Right lobe of liver (tissue), 4 donors: ENCODE measurements around the gene GLP2R.

Source experiments
- POLR2A ChIP-seq: fragments of 450-650 bp; IDR thresholded peaks from one replicate; pipeline ENCODE4 v1.6.1; 2017; ENCODE audit warnings: antibody characterized with exemption, mild to moderate bottlenecking
- TF ChIP-seq, protein P1 (sequence below), 4 donors: fragments of 200-600 bp in 3 of 4; fragments of 450-650 bp in 1 of 4; IDR thresholded peaks; one replicate each; pipeline versions ENCODE4 v1.5.1 to v1.8.0; 2016 to 2022; ENCODE audit warnings: antibody characterized with exemption in 4 of 4, mild to moderate bottlenecking in 2 of 4
- donor health status: DM: no; HTN: no; CAD: no.
- donor health status: DM: no; HTN: no; CAD: no.
- donor health status: DM: no; HTN: yes; CAD: no.

DNA sequence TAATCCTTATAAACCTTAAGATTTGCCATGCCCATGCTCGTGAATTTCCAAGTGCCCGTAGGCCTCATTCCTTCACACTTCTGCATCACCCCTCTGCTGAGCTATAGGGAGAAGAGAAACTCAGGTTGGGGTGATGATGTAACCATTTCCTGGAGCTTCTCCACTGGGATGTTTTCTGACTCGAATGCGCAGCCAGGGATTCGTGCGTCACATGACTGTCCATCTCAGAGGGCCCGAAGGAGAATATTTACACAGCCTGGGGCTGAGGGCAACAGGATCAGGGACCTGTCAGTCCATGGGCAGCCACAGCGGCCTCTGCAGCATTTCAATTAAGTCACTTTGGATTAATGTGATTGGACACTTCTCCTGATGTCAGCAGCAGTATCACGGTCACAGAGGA, 12.6 kb upstream of the GLP2R start:
- TF ChIP-seq, protein P1, sequence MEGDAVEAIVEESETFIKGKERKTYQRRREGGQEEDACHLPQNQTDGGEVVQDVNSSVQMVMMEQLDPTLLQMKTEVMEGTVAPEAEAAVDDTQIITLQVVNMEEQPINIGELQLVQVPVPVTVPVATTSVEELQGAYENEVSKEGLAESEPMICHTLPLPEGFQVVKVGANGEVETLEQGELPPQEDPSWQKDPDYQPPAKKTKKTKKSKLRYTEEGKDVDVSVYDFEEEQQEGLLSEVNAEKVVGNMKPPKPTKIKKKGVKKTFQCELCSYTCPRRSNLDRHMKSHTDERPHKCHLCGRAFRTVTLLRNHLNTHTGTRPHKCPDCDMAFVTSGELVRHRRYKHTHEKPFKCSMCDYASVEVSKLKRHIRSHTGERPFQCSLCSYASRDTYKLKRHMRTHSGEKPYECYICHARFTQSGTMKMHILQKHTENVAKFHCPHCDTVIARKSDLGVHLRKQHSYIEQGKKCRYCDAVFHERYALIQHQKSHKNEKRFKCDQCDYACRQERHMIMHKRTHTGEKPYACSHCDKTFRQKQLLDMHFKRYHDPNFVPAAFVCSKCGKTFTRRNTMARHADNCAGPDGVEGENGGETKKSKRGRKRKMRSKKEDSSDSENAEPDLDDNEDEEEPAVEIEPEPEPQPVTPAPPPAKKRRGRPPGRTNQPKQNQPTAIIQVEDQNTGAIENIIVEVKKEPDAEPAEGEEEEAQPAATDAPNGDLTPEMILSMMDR (IDR thresholded peaks at IDR 0.05) = no peak
- TF ChIP-seq POLR2A = no peak
